Stimulated activated CD4-positive, alpha-beta T cell treated with anti-CD3 and anti-CD28 coated beads, Interleukin-2, amount 100 ng/mL, for 24 hours (primary cell): ENCODE data around the gene ZDHHC11B.
A peak's percentile ranks its signal among the peaks of the same experiment; 100 is the strongest.
"Not testable (repeated sequence)": the region's sequence is repeated elsewhere in the genome, so short reads cannot be mapped to it uniquely, and the experiment has no call there.

ENCODE experiments used
- DNase-seq, 2 donors: peaks; one replicate each; pipeline ENCODE4 v3.0.0-alpha.2; 2020

Gene ZDHHC11B

DNA sequence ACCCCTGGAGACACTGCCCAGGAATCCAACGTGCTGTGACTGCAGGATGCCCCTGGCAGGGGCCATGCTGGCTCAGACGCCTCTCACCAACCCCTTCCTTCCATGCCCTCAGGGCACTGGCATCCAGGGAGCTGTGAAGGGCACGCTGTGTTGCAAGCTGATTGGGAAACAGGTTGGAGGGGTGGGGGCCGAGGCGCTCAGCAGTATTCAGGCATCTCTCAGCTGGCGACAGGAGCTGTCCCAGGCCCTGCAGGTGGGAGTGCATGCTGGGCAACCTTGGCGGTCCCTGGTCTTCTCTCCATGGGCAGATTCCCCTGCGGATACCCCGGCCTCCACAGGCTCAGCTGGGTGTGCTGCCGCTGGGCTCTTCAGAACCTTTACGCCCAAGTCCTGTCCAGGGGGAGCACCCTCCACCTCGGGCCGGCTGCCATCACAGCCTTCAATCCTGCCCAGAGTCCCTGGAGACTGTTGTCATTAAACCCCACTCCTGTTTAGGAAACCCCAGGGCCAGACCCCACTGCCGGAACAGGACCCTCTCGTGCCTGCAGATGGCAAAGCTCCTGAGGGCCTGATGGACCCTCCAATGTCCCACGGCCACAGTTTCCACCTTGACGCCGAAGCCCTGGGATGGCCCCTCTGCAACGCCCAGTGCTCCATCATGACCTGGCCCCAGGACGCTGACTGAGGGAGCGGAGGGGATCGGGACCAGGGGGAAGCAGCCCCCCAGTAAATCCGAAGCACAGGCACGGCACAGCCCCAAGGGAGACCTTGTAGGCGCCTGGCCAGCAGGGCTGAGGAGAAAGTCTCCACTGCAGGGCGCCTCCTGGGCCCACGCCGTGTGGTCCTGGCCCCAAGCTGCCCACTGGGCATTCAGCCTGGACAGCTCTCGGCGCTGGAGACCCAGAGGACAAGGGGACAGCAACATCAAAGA lies 100.7 kb downstream of the ZDHHC11B start:
- DNase-seq = no peak

DNA sequence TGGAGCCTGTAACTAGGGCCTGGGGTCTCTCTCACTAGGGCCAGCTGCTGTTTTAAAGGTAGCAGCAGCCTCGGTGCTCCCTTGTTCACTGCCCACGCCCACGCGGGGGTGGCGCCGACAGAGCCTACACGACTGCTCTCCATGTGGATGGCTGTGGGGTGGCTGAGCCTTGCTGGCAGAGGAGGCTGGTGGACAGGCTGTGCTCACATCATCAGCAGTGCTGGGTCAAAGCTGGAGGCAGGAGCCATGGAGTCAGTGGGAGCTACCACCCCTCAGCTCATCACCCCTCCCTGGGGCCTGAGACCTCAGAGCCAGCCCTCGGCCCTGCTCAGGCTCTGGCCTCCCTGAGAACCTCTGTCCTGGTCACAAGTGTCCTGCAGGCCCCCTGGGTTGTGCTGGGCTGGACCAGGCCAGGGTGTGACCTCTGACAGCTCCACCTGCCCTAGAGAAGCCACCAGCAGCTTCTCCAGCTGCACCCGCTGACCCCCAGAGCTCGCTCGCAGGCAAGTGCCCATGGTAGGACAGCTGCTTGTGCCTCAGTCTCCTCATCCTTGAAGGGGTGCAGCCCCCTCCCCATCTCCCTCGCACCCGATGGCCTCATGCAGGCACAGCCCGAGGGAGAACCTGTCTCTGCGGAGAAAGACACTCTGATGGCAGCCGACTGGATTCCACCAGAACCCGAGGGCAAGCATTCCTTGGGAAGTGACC lies 101.7 kb downstream of the ZDHHC11B start:
- not testable (repeated sequence) for DNase-seq

DNA sequence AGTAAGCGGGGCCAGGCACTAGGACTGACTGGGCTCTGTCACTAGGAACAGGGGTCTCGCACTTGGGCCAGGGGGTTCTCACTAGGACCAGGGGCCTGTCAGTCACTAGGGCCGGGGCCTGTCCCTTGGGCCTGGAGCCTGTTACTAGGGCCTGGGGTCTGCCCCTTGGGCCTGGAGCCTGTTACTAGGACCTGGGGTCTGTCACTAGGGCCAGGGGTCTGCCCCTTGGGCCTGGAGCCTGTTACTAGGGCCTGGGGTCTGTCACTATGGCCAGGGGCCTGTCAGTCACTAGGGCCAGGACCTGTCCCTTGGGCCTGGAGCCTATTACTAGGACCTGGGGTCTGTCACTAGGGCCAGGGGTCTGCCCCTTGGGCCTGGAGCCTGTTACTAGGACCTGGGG lies 102.3 kb downstream of the ZDHHC11B start:
- DNase-seq = not testable (repeated sequence)

DNA sequence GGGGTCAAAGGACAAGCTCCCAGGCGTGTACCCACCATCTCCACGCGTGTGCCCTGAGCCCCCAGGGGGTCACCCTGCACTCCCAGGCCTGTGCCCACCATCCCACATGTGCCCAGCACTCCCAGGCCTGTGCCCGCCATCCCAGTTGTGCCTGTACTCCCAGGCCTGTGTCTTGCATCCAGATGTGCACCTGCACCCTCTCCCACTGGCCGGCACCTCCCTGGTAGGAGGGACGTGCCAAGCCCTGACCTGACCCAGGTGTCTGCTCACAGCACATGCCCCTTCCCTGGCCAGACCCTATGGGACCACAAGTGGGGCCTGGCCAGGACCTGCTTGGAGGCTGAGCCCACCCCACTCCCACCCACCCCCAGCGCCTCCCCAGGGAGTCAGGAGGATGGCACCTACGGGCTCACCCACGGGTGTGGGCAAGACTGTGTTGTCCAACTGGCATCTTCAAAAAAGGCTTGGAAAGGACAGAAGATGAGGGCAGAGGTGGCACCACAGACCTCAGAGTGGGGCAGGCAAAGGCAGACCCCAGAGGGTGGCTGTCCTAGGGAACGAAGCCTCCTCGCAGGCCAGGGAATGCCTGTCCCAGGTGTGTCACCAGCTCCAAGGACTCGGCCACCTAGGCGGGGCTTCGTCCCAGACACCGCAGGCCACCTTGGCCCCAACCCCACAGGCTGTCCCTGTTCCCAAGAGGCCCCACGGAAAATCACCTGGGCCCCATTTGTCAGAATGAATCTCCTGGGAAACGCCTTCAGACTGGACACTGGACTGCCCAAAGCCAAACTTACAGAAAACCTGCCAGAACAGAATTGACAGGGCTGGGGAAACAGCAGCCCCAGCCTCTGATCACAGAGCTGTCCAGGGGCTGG lies 103.0 kb downstream of the ZDHHC11B start:
- DNase-seq = not testable (repeated sequence)

DNA sequence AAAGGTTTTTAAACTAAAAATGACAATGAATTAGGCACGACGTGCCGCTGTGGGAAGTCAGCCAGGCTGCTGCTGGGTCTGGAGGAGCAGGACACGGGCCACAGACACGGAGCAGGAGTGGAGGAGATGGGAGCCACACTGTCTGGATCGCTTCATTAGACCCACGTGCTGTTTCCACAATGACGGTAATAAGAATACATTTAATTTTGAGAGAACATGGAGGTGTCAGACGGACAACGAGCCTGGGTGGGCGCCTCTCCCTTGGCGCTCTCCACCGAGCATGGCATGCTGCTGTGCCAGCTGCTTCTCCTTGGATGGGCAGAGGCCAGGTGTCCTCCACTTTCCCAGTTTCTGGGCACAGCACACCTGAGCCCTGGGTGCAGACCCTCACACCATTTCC lies 103.7 kb downstream of the ZDHHC11B start:
- DNase-seq = peak in 1 of 2 donors; percentile 6

DNA sequence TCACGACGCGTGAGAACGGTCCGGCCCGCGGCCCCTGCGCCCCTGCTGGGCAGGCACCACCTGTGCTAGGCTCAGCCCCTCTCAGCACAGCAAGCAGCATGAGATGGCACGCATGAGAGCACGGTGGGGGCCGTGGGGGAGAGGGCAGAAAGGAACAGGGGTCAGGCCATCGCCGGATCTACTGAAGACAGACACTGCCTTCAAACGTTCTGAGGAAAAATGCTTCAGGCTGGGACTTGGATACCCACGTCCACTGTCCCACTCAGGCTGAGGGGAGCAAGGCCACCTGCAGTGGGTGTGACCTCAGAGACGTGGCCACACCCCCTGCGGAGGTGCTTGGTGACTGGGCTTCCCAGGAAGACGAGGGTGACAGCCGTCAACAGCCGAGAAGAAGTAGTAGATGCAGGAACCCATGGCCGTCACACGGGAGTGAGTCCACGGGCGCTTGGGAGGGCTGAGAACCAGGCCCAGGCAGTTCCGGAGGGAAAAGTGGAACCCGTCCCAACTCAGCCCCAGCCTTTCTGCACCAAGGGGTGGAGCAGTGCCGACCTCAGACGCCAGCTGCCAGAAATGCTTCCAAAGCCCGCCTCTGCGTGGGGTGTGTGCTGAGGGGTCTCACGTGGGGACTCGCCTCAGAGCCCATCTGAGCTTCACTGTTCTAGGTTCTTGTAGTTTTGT lies 104.3 kb downstream of the ZDHHC11B start:
- not testable (repeated sequence) for DNase-seq

DNA sequence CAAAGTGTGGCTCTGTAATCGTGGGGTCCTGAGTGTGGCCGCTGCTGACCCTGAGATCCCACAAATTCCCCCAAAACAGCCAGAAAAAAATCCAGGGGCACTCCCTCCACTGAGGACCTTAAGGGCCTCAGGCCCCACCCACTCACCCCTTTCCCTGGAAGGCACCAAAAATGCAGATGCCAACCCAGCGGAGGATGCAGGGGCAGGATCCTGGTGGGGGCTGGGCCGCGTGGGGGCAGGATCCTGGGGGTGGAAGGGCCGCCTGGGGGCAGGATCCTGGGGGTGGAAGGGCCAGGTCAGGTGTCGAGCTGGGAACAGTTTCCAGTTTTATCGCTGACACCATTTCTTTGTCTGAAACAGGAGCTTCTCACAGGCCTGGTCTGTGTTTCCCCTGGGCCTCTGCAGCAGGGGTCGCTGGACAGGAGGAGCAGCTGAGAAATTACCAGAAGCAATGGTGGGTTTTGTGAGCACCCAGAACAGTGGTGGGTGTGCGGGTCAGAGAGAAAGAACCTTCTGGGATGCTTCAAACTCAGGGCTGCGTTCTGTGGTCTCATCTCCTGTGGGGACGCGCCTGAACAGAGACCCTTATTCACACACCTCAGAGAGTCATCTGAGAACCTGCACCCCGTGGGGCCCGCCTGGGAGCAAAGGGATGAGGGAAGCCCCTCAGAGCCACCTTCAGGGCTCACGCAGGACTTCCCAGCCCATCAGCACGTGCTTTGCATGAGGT lies 105.2 kb downstream of the ZDHHC11B start:
- DNase-seq = peak in 1 of 2 donors; percentile 16

DNA sequence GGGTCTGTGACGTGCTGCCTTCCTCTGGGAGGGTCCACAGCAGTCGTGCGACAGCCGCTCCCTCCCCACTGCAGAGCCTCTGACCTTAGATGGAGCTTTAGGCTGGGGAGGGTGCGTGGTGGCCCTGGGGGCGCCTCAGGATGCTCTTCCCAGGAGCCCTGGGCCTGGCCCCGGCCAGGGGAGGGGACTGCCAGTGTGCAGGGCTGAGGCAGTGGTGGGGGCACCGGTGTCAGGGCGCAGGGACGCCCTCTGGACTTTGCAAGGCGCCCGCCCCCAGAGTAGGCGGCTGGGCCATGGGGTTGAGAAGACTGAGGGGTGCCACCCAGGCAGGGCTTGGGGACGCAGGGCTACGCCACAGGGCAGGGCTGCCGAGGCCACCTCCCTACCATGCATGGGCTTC lies 106.0 kb downstream of the ZDHHC11B start:
- DNase-seq = not testable (repeated sequence)

DNA sequence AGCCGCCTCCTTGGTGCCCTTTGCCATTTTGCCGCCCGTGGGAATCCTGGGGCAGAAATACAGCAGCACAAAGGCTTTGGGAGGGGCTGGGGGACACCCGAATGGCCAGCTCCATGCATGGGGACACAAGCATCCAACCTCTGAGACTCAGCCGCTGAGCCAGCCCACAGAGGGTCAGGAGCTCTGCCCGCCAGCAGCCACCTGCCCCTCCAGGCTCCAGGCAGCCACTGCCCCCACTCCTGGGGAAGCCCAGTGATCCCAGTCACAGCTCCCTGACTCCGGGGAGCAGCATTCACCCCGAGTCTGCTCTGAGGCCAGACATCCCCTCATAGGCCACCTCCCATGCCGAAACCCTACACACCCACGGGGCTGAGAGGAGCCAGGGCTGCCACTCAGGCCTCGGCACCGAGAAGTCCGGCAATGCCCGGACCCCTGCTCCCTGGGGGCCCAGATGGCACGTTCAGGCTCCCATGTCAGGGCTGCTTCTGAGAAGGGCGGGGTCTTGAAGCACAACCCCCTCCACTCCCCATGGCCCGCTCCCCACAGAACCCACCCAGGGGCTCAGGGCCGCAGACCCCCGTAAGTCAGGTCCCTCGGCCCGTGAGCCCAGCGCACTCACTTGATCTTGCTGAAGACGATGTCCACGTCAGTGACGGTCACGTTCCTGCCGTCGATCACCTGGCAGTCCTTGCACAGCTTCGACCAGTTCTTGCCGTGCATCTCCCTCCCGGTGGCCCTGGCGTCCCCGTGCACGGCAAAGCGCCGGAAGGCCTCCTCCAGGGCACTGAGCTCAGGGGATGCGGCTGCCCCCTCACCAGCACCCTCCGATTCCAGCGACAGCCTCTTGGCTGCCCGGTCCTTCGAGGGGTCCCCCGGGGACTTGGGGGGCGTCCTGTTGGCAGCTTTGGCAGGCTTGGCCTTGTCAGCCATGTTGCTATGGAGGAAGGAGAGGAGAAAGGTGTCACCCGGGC lies 107.1 kb downstream of the ZDHHC11B start:
- DNase-seq = peak in 1 of 2 donors; percentile 1

DNA sequence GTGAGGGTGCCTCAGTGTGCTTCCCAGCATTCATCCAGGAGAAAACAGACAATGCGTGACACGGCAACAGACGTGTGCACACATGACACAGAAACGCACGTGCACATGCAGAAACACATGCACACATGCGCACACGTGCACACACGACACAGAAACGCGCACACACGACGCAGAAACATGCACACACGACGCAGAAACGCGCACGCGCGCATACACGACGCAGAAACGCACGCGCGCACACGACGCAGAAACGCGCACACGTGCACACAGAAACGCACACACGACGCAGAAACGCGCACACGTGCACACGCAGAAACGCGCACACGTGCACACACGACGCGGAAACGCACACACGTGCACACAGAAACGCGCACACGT lies 107.8 kb downstream of the ZDHHC11B start:
- DNase-seq = no peak

DNA sequence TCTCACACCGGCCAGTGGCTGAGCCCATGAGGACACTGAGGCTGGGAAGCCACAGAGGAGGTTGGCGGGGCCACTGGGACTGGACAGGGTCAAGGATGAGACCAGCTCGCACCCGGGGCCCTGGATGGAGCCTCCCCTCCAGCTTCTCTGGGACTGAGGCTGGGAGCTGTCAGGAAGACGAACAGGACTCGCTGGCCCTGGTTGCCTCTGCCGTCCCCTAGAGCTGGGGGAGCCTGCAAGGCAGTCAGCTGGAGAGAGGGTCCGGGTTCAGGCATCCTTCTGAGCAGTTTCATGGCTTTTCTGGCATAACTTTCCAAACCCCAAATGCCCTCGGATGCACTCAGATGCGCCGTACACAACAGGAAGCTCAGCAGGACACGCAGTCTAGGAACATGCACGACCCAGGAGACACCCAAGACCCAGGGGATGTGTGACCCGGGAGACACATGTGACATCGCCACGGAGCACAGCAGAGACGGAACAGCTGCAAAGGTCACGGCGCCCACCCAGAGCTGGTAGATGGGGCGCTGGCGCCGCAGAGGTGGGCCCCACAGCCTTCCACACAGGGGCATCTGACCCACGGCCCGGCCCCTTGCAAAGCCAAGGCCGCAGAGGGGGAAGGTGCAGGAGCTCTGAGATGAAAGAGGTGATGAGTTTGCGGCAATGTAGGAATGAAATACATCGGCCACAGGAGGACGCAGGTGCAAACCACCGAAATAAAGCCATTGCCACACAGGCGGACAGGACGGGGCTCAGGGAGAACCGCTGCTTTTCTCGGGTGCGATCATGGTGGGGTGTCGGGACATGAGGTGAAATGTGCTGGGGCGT lies 108.4 kb downstream of the ZDHHC11B start:
- peak; percentile 0 to 15 for DNase-seq

DNA sequence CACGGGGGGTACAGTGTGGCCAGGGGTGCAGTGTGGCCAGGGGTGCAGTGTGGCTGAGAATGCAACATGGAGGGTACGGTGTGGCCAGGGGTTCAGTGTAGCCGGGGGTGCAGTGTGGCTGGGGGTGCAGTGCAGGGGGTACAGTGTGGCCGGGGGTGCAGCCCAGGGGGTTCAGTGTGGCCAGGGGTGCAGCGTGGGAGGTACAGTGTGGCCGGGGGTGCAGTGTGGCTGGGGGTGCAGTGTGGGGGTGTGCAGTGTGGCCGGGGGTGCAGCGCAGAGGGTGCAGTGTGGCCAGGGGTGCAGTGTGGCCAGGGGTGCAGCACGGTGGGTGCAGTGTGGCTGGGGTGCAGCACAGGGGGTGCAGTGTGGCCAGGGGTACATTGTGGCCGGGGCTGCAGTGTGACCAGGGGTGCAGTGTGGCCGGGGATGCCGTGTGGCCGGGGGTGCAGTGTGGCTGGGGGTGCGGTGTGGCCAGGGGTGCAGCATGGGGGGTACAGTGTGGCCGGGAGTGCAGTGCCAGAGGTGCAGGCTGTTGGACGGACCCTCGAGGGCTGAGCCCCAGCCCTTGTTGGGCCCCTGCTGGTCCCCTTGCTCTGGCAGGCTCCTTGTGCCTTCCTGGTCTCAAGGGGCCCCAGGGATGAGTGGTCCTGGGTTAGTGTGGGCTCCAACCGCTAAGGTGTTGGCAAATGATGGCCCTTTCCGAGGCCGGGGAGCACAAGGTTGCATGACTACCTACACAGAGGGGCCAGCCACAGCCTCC lies 109.2 kb downstream of the ZDHHC11B start:
- peak in 1 of 2 donors; percentile 14 for DNase-seq

DNA sequence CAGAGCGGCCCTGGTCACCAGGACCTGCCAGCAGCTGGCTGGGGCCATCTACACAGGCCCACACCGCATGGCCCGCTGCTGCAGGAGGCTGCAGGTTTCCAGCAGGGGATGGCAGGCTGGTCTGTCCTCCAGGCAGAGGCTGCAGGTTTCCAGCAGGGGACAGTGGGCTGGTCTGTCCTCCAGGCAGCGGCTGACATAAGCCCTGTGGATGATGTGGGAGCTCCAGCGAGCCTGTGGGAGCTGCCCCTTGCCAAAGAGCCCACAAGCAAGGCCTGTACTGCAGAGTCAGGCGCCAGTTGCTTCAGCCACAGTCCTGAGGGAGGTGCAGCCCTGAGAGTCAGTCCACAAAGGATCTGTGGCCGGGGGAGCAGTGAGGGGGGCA lies 109.9 kb downstream of the ZDHHC11B start:
- DNase-seq = no peak

DNA sequence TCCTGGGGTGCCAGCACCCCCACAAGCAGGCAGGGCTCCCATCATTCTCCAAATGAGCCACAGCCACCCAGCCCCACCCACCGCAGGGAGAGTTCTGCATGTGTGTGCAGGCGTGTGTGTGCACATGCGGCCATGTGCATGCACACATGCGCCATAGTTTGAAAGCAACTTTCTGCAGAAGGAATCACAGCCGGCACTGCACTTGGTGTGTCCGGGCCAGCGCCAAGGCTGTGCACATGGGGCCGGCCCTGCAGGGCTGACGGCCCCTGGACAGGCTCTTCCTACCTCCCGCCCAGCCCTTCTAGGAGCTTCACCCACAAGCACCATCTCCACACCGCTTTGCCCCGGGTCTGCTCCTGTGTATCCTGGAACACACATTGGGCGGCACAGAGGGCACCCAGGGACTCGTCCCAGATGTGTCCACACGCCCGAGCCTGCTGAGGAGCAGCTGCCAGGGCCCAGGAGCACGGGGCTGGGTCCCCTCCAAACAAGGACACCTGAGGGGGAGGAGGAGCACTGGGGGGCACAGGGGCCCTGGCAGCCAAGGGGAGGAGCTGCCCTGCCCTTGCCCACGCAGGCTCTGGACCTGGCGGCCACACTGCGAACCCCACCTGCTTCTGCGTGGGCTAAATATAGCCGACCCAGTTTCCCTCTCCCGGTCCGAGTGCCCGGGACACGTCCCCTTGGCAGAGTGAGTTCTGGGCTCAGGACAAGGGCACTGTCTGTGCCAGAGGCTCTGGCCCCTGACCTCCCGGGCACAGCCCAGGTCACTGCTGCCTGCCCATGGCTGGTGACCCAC lies 110.5 kb downstream of the ZDHHC11B start:
- DNase-seq = no peak

DNA sequence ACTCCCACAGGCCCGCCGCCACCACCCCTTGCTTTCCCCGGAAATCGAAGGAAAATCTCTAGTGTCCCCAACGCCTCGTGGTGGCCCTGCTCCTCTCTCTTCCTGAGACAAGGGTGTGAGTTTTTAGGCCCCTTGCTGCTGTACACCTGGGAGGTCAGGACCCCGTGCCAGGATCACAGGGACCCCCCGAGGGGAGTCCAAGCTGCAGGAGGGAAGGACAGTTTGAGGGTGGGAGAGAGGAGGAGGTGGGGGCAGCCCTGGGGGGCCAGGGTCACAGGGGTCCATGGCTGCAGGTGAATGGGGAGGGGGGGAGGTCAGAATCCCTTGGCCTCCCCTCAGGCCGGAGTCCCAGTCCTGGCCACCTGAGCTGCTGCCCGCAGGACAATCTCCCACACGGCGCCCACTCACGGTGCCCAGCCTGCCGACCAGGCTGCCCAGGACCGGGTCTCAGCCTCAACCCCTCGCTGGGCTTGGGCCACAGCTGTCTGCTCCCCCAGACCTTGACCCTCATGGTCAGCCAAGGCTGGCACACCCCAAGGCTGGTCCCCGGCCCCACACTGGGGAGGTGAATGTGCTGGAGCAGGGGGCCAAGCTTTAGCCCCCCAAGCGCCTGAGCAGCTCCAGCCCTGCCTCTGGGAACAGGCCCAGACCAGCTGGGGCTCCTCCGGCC lies 111.2 kb downstream of the ZDHHC11B start:
- no peak for DNase-seq

DNA sequence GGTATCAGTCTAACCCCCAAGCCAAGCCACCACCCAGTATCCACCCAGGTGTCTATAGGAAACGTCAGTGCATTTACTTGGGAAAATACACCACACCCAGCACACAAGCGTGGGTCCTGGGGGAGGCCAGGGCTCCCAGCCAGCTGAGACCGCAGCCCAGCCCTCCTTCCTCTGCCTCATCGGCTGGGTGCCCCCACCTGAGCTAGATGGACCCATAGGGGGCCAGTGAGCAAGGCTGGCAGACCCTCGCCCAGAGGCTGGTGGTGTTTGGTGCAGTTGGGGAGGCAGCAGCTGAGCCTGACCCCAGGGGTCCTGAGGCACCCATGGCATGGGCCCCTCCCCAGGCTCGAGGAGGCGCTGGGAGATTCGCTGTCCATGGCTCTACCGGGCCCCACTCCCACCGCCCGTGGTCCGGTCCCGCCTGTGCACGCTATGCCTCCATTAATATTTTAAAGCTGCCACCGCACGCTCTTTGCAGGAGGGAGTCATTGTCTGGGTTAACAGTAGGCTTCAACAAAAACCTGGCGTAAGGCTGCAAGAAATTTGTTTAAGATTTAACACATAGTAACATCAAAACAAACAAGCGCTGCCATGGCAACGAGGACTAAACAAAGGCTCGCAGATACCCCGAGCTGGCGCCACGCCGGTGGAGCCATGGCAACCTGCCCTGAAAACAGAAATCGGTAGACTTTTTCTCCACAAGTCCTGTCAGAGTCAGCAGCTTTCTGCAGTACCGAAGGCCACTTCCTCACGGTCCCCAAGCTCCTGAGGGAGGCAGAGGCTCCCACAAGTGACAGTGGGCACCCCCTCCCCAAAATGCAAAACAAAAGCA lies 112.0 kb downstream of the ZDHHC11B start:
- DNase-seq = peak; percentile 58 to 72
